ENCODE measurements around the gene PRSS23. TPM values are rescaled to one million over a fixed set of nuclear protein-coding genes. Genes with fewer than 3 reads are reported as not detected.

Gene PRSS23
- polyA plus RNA-seq, 3 donors from 2014 or later: 215 to 248 (median 217) TPM

Other genes starting within 250 kb of the PRSS23 start
- gene ME3, start 127.9 kb upstream of the PRSS23 start, polyA plus RNA-seq: 1 to 10 TPM in 2 of 3 donors, not detected in 1; 1.3 to 3.7 TPM
- gene FZD4, start 154.9 kb downstream of the PRSS23 start, polyA plus RNA-seq: under 1 TPM in 1 of 3 donors, not detected in 2; 0.10 TPM
- gene TMEM135, start 237.4 kb downstream of the PRSS23 start, polyA plus RNA-seq: 10 to 100 TPM in 2 of 3 donors, 1 to 10 TPM in 1; 7.3 to 20.2 (median 11.3) TPM

Measured in immature natural killer cell (primary cell).